Measurements from ENCODE around the gene CTBP2. TPM values are rescaled to one million over a fixed set of nuclear protein-coding genes. Genes with fewer than 3 reads are reported as not detected.

The CTBP2 gene
- total and polyA plus RNA-seq, 10 donors: 6.7 to 74.4 (median 40.1) TPM

DNA sequence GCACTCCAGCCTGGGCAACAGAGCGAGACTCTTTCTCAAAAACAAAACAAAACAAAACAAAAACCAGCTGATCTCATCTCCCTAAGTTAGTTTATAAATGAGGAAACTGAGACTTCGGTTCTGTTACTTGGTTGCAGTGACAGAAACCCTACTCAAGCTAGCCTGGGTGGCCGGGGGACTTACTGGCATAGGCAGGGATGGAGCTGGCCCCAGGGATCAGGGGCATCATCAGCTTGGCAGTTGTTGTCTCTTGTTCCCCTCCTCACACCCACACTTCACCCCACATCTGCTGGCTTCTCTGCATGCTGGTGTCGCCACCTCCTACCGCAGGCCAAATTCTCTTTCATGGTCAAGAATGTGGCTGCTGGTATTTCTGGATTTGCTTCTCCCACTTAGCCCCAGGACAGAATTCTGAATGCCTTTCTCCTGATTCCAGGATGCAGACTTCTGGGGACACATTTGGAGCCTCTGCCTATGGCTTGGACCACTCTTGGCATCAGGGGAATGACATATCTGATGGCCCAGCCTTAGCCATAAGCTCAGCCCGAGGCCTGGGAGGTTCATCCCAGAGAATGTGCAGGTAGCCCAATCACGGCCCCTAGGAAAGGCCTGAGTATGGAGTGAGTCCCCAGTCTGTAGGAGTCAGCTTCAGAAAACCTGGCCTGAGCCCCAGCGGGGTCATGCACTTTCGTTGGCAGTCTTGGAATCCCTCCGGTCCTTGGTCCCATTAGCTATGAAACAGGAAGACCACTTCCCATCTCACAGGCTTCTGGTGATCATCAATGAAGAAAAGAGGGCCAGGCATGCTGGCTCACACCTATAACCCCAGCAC is 41.6 kb upstream of the CTBP2 start:
- H3K9me3 ChIP-seq: no peaks in the 10 kb centered on the region
- TF ChIP-seq, protein P1, sequence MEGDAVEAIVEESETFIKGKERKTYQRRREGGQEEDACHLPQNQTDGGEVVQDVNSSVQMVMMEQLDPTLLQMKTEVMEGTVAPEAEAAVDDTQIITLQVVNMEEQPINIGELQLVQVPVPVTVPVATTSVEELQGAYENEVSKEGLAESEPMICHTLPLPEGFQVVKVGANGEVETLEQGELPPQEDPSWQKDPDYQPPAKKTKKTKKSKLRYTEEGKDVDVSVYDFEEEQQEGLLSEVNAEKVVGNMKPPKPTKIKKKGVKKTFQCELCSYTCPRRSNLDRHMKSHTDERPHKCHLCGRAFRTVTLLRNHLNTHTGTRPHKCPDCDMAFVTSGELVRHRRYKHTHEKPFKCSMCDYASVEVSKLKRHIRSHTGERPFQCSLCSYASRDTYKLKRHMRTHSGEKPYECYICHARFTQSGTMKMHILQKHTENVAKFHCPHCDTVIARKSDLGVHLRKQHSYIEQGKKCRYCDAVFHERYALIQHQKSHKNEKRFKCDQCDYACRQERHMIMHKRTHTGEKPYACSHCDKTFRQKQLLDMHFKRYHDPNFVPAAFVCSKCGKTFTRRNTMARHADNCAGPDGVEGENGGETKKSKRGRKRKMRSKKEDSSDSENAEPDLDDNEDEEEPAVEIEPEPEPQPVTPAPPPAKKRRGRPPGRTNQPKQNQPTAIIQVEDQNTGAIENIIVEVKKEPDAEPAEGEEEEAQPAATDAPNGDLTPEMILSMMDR (IDR thresholded peaks at IDR 0.05 in 8 of 11, conservative IDR thresholded peaks at IDR 0.05 in 3 of 11): no peak
- TF ChIP-seq POLR2A (IDR thresholded peaks at IDR 0.05): no peak
- no peak for TF ChIP-seq POLR2AphosphoS5 (IDR thresholded peaks at IDR 0.05)
- peak; percentile 32 for DNase-seq
- intact Hi-C loops (cut with DNase I; ENCODE audit: low total_unique reads): no loop called here
- 79 to 93% (median 85%) methylated on average over 8 to 10 of the region's 10 CpGs for WGBS, 5 donors
- peaks cover 0 to 20% (median 0%) of the 10 kb centered on the region in 7 donors for H3K27me3 ChIP-seq (replicated peaks in 1 of 7)
- H3K4me3 ChIP-seq: no peak overlapping the region
- no peaks in the 10 kb centered on the region for H3K36me3 ChIP-seq
- H3K27ac ChIP-seq: no peak overlapping the region
- no peaks in the 10 kb centered on the region for H3K4me1 ChIP-seq

DNA sequence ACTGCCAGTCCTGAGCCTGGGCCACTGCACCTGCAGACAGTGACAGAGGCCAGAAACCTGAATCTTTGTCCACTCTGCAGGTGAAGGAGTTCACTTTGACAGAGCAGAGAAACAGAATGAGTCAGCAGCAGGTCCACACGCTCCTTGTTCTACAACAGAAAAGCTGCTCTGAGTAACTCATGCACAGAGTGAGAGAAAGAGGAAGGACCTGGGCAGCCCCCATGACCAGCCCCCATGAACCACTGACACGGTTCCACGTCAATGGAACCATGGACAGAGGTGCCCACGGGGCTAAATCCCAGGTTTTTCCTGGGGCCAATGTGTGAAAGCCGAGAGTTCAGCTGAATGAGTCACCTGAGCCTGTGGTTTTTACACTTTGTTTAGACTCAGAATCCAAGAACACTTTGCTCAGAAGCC is 40.8 kb upstream of the CTBP2 start:
- peak; percentile 17 for DNase-seq
- Histone ChIP-seq H3K4me3 (no peak overlapping the region), H3K27me3 (replicated peaks in 1 of 7) (peaks cover 0 to 20% (median 0%) of the 10 kb centered on the region in 7 donors), H3K36me3 (no peaks in the 10 kb centered on the region), H3K27ac (no peak overlapping the region), H3K9me3 (no peaks in the 10 kb centered on the region), H3K4me1 (no peaks in the 10 kb centered on the region)
- whole genome bisulfite sequencing, 5 donors: 16 to 33% (median 30%) methylated on average over 3 to 5 of the region's 5 CpGs
- no peak for TF ChIP-seq POLR2A (IDR thresholded peaks at IDR 0.05)
- TF ChIP-seq, protein P1 (IDR thresholded peaks at IDR 0.05 in 8 of 11, conservative IDR thresholded peaks at IDR 0.05 in 3 of 11): no peak
- no peak for TF ChIP-seq POLR2AphosphoS5 (IDR thresholded peaks at IDR 0.05)
- intact Hi-C loops (cut with DNase I; ENCODE audit: low total_unique reads): no loop called here

DNA sequence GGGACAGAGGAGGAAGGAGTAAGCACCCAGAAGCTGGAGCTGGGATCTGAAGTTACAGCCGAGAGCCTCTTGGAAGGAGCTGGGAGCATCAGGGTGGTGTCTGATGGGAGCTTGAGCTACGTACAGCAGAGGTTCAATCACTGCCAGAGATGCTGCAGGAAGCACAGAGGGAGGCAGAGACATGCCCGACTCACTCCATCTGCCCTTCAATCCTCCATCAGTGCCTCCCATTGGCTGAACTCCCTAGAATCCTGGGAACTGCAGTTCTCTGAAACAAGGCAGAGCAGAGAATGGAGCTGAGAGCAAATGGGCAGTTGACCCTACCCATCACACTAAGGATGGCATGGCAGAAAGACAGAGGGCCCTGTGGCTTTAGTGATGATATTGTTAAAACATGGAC is 40.0 kb upstream of the CTBP2 start:
- Histone ChIP-seq H3K9me3 (no peaks in the 10 kb centered on the region), H3K4me3 (no peak overlapping the region), H3K27ac (no peak overlapping the region), H3K27me3 (replicated peaks in 1 of 7) (peaks cover 0 to 20% (median 0%) of the 10 kb centered on the region in 7 donors), H3K36me3 (no peaks in the 10 kb centered on the region), H3K4me1 (no peaks in the 10 kb centered on the region)
- intact Hi-C loops (cut with DNase I; ENCODE audit: low total_unique reads): no loop called here
- WGBS, 5 donors: 69 to 88% (median 86%) methylated on average over 2 to 3 of the region's 3 CpGs
- TF ChIP-seq POLR2AphosphoS5 (IDR thresholded peaks at IDR 0.05): no peak
- no peak for TF ChIP-seq POLR2A (IDR thresholded peaks at IDR 0.05)
- TF ChIP-seq, protein P1 (IDR thresholded peaks at IDR 0.05 in 8 of 11, conservative IDR thresholded peaks at IDR 0.05 in 3 of 11): no peak
- peak; percentile 22 for DNase-seq

DNA sequence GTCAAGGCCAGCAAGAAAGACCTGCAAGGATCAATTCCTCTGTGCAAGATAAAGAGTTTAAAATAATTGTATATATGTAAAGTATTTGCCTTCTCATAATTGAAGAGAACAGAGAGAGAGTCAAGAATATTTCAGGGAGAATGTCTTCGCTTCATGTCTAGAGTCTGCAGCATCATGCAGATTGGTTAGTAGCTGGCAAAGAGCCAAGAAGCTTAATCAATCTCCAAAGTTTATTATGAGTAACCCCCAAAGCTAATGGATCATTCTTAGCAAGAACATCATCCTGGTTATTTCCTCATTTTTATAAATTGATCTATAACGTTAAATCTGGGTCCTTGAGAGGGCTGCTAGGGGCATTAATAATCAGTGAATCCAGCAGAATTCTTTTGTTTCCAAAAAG is 38.9 kb upstream of the CTBP2 start:
- H3K4me3 ChIP-seq: no peak overlapping the region
- 71 to 94% (median 88%) methylated on average over 2 of the region's 2 CpGs for WGBS, 5 donors
- no peak for DNase-seq
- H3K4me1 ChIP-seq: no peaks in the 10 kb centered on the region
- no peak for TF ChIP-seq POLR2A (IDR thresholded peaks at IDR 0.05)
- TF ChIP-seq POLR2AphosphoS5 (IDR thresholded peaks at IDR 0.05): no peak
- TF ChIP-seq, protein P1 (IDR thresholded peaks at IDR 0.05 in 8 of 11, conservative IDR thresholded peaks at IDR 0.05 in 3 of 11): no peak
- H3K27ac ChIP-seq: no peak overlapping the region
- H3K36me3 ChIP-seq: no peaks in the 10 kb centered on the region
- no peaks in the 10 kb centered on the region for H3K9me3 ChIP-seq
- peaks cover 0 to 20% (median 0%) of the 10 kb centered on the region in 7 donors for H3K27me3 ChIP-seq (replicated peaks in 1 of 7)
- intact Hi-C loops (cut with DNase I; ENCODE audit: low total_unique reads): no loop called here

Measured in spleen (tissue), 11 donors.